ENCODE results near the gene SLAMF1.

Gene SLAMF1

GRCh38 chr1:160558660-160559380 is 88.0 kb downstream of the SLAMF1 start:
- TF ChIP-seq, protein P1, sequence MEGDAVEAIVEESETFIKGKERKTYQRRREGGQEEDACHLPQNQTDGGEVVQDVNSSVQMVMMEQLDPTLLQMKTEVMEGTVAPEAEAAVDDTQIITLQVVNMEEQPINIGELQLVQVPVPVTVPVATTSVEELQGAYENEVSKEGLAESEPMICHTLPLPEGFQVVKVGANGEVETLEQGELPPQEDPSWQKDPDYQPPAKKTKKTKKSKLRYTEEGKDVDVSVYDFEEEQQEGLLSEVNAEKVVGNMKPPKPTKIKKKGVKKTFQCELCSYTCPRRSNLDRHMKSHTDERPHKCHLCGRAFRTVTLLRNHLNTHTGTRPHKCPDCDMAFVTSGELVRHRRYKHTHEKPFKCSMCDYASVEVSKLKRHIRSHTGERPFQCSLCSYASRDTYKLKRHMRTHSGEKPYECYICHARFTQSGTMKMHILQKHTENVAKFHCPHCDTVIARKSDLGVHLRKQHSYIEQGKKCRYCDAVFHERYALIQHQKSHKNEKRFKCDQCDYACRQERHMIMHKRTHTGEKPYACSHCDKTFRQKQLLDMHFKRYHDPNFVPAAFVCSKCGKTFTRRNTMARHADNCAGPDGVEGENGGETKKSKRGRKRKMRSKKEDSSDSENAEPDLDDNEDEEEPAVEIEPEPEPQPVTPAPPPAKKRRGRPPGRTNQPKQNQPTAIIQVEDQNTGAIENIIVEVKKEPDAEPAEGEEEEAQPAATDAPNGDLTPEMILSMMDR (IDR thresholded peaks at IDR 0.05; ENCODE audit: insufficient read depth, low read length): no peak
- TF ChIP-seq POLR2AphosphoS5 (IDR thresholded peaks at IDR 0.05; ENCODE audit: low read depth) (no peak), GABPA (IDR thresholded peaks at IDR 0.05; ENCODE audit: low read depth) (no peak), SPI1 (IDR thresholded peaks at IDR 0.05; ENCODE audit: borderline replicate concordance, low read depth) (no peak)
- TF ChIP-seq, protein P2, sequence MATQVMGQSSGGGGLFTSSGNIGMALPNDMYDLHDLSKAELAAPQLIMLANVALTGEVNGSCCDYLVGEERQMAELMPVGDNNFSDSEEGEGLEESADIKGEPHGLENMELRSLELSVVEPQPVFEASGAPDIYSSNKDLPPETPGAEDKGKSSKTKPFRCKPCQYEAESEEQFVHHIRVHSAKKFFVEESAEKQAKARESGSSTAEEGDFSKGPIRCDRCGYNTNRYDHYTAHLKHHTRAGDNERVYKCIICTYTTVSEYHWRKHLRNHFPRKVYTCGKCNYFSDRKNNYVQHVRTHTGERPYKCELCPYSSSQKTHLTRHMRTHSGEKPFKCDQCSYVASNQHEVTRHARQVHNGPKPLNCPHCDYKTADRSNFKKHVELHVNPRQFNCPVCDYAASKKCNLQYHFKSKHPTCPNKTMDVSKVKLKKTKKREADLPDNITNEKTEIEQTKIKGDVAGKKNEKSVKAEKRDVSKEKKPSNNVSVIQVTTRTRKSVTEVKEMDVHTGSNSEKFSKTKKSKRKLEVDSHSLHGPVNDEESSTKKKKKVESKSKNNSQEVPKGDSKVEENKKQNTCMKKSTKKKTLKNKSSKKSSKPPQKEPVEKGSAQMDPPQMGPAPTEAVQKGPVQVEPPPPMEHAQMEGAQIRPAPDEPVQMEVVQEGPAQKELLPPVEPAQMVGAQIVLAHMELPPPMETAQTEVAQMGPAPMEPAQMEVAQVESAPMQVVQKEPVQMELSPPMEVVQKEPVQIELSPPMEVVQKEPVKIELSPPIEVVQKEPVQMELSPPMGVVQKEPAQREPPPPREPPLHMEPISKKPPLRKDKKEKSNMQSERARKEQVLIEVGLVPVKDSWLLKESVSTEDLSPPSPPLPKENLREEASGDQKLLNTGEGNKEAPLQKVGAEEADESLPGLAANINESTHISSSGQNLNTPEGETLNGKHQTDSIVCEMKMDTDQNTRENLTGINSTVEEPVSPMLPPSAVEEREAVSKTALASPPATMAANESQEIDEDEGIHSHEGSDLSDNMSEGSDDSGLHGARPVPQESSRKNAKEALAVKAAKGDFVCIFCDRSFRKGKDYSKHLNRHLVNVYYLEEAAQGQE (IDR thresholded peaks at IDR 0.05; ENCODE audit: insufficient replicate concordance, low read depth): no peak
- Histone ChIP-seq H3K27ac (replicated peaks) (peak overlapping the region; percentile 17), H3K4me3 (replicated peaks; ENCODE audit: insufficient read depth, low read length) (no peak overlapping the region), H3K27me3 (ENCODE audit: insufficient read depth, poor library complexity, severe bottlenecking) (no peaks in the 10 kb centered on the region)
- no peak for DNase-seq (ENCODE audit: low read depth in 1 of 2, low spot score in 1 of 2)
